ENCODE data around the gene SEPSECS. TPM values are rescaled to one million over a fixed set of nuclear protein-coding genes. Genes with fewer than 3 reads are reported as not detected.
"Not testable (repeated sequence)": the region's sequence is repeated elsewhere in the genome, so short reads cannot be mapped to it uniquely, and the experiment has no call there.

The SEPSECS gene
- total and polyA plus RNA-seq, 5 donors = 2.1 to 6.4 (median 4.5) TPM

DNA sequence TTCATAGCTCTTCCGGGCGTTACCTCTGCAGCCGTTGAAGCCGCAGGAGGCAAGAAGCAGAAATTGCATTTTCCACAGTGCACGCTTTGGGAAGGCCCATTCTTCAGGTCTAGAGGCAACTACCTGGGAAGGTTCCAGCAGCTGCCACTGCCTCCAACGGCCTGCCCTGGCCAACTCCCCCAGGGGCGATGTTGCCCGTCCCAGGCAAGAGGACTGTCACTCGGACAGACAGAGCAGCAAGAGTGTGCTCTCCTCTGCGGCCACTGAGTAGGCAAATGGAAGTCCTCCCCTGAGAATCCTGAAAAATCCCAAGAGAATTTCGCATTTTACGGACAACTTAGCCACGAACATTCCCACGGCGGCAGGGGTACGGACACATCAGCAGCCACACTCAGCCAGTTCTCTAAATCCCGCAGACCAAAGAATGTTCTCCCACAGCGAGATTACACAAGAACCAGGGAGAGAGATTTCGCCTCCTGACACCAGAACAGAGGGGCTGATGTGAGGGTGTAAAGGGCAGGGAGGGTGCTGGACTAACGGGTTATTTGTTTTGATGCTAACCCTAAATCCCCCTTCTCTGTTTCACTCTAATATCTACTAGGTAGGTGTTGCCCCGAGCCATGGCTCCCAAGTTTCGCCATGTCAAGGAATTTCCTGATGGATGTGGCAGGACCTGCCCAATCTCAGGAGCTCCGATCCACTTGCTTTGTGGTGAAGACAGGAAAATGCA lies 63.8 kb downstream of the SEPSECS start:
- ATAC-seq = no peak
- H3K4me3 ChIP-seq (ENCODE audit: low read length) = no peak overlapping the region
- WGBS = 86% methylated on average over 23 of the region's 23 CpGs
- peaks cover 3% of the 10 kb centered on the region for H3K4me1 ChIP-seq (ENCODE audit: control insufficient read depth, insufficient read depth, low read length)
- no peak overlapping the region for H3K27ac ChIP-seq (ENCODE audit: low read length)
- intact Hi-C loops (cut with DNase I) = no loop called here
- H3K9me3 ChIP-seq (ENCODE audit: control insufficient read depth, low read length) = no peaks in the 10 kb centered on the region
- no peak for DNase-seq
- no peaks in the 10 kb centered on the region for H3K27me3 ChIP-seq (ENCODE audit: control insufficient read depth, insufficient read depth)

GRCh38 chr4:25095837-25096236 lies 64.4 kb downstream of the SEPSECS start:
- no peaks in the 10 kb centered on the region for H3K9me3 ChIP-seq (ENCODE audit: control insufficient read depth, low read length)
- ATAC-seq = peak; percentile 9 to 20
- no peak overlapping the region for H3K4me3 ChIP-seq (ENCODE audit: low read length)
- peak in 1 of 3 donors; percentile 61 for DNase-seq
- no peak overlapping the region for H3K27ac ChIP-seq (ENCODE audit: low read length)
- intact Hi-C loops (cut with DNase I) = no loop called here
- H3K27me3 ChIP-seq (ENCODE audit: control insufficient read depth, insufficient read depth) = no peaks in the 10 kb centered on the region
- 75% methylated on average over 24 of the region's 24 CpGs for WGBS
- H3K4me1 ChIP-seq (ENCODE audit: control insufficient read depth, insufficient read depth, low read length) = peaks cover 3% of the 10 kb centered on the region

DNA sequence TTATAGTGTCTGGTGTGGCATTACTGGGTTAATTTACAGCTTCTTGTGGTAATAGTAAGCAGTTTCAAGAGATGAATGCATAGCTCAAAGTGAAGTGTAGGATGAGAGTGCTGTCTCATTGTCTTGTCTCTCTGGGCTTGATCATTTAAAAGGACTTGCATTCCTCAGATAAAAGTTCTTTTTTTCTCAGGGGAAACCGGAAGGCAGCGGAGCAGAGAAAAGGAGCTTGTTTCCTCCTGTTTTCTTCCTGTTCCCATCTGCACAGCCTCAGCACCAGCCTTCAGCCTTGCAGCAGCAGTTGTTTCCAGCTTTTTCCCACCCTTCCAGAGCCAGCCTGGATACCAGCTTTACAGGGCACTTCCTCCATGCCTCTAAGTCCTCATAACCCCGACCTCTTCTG lies 68.1 kb downstream of the SEPSECS start:
- Histone ChIP-seq H3K27ac (ENCODE audit: low read length) (no peak overlapping the region), H3K4me3 (ENCODE audit: low read length) (no peak overlapping the region), H3K4me1 (ENCODE audit: control insufficient read depth, insufficient read depth, low read length) (no peaks in the 10 kb centered on the region), H3K27me3 (ENCODE audit: control insufficient read depth, insufficient read depth) (no peaks in the 10 kb centered on the region), H3K9me3 (ENCODE audit: control insufficient read depth, low read length) (no peaks in the 10 kb centered on the region)
- 32% methylated on average over 3 of the region's 3 CpGs for WGBS
- intact Hi-C loops (cut with DNase I) = no loop called here
- ATAC-seq = no peak
- no peak for DNase-seq

DNA sequence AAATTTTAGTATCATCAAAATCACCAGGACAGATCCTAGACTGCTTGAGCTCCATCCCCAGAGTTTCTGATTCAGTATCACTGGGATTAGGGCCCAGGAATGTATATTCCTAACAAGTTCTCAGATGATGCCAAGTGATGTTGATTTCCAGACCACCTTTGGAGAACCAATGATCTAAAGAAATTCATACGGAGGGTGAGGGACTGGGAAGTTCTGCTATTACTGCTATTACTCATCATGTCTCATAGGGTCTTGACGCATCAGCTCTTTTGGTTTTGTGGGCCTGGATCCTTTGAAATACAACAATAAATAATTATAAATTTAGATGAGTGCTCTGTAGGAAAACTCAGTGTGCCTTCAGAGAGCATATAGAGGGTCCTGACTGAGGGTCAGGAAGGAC lies 69.7 kb downstream of the SEPSECS start:
- DNase-seq (no peak), ATAC-seq (no peak)
- Histone ChIP-seq H3K4me1 (ENCODE audit: control insufficient read depth, insufficient read depth, low read length) (peaks cover 3% of the 10 kb centered on the region), H3K9me3 (ENCODE audit: control insufficient read depth, low read length) (no peaks in the 10 kb centered on the region), H3K4me3 (ENCODE audit: low read length) (no peak overlapping the region), H3K27me3 (ENCODE audit: control insufficient read depth, insufficient read depth) (no peaks in the 10 kb centered on the region), H3K27ac (ENCODE audit: low read length) (no peak overlapping the region)
- 89% methylated on average over 2 of the region's 2 CpGs for WGBS
- intact Hi-C loops (cut with DNase I) = no loop called here

- no peaks in the 10 kb centered on the region for H3K27me3 ChIP-seq (ENCODE audit: control insufficient read depth, insufficient read depth)
- DNase-seq (no peak), ATAC-seq (peak in 1 of 2 donors; percentile 46)
- H3K9me3 ChIP-seq (ENCODE audit: control insufficient read depth, low read length) = no peaks in the 10 kb centered on the region
- WGBS = 42% methylated on average over 14 of the region's 14 CpGs
- H3K4me3 ChIP-seq (ENCODE audit: low read length) = peak overlapping the region; percentile 30
- peak overlapping the region; percentile 58 for H3K27ac ChIP-seq (ENCODE audit: low read length)
- intact Hi-C loops (cut with DNase I) = no loop called here
- H3K4me1 ChIP-seq (ENCODE audit: control insufficient read depth, insufficient read depth, low read length) = peaks cover 3% of the 10 kb centered on the region
These were observed 71.0 kb downstream of the SEPSECS start for GRCh38 chr4:25089051-25089763.

DNA sequence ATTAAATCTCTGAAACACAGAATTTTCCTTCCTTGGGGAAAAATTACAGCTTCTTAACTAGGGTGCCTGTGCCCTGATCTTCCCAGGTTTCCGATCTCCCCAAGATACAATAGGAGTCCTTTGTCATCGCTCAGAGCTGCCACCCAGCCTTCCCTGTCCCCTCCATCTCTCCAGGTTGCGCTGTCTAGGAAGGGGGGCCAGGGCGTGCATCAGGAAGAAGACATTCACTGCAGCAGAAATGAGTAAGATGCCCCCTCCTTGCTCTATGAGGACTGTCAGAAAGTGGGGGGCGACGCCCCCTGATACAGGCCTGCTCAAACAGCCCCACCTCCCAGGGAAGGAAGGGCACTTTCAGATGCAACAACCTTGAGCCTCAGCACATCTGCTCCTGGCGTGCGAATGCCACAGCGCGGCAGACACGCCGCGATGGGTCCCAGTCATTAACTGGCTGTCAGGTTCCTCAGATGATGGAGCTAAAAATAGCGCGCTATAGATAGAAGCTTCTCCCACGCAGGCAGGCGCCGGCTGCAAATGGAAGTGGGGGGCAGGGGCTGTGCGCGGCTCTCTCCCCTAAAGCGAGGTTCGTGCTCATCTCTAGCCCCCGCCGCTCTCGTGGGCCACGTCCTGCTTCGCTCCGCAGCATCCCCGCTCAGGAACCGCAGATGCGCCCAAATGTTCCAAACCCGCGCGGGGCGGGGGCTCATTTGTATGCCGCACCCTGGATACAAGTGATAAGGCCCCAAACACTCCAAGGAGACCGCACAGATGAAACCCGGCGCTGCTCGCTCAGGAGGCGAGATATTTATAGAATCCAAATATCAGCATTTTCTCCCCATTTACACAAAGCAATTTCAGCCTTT lies 71.9 kb downstream of the SEPSECS start:
- peak; percentile 83 to 85 for ATAC-seq
- DNase-seq = peak; percentile 33 to 79 (median 78)
- Histone ChIP-seq H3K4me1 (ENCODE audit: control insufficient read depth, insufficient read depth, low read length) (peaks cover 3% of the 10 kb centered on the region), H3K4me3 (ENCODE audit: low read length) (peak overlapping the region; percentile 30), H3K9me3 (ENCODE audit: control insufficient read depth, low read length) (no peaks in the 10 kb centered on the region), H3K27ac (ENCODE audit: low read length) (peak overlapping the region; percentile 71), H3K27me3 (ENCODE audit: control insufficient read depth, insufficient read depth) (no peaks in the 10 kb centered on the region)
- WGBS = 9% methylated on average over 41 of the region's 41 CpGs
- intact Hi-C loops (cut with DNase I) = no loop called here

DNA sequence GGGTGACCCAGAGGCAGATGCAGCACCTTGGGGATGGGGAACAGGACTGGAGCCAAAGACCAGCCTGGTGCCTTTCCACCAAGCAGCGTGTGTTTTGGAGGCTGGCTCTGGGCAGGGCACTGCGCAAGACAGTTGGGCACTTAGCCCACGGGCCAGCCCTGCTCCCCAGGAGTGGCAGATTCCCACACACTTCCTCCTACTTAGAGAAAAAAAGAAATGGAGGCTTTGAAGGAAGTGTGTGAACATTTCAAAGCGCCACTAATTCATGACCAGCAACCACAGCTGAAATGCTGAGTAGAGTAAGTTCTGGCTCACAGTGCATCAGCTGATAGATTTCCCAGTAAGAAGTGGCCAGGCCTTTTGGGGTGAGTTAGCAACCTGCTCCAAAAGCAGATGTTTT lies 74.6 kb downstream of the SEPSECS start:
- WGBS = 44% methylated on average over 4 of the region's 4 CpGs
- peak in 2 of 3 donors; percentile 67 to 71 for DNase-seq
- Histone ChIP-seq H3K27me3 (ENCODE audit: control insufficient read depth, insufficient read depth) (no peaks in the 10 kb centered on the region), H3K9me3 (ENCODE audit: control insufficient read depth, low read length) (no peaks in the 10 kb centered on the region), H3K4me3 (ENCODE audit: low read length) (no peak overlapping the region), H3K27ac (ENCODE audit: low read length) (peak overlapping the region; percentile 6), H3K4me1 (ENCODE audit: control insufficient read depth, insufficient read depth, low read length) (peaks cover 3% of the 10 kb centered on the region)
- ATAC-seq = peak in 1 of 2 donors; percentile 17
- intact Hi-C loops (cut with DNase I) = no loop called here

DNA sequence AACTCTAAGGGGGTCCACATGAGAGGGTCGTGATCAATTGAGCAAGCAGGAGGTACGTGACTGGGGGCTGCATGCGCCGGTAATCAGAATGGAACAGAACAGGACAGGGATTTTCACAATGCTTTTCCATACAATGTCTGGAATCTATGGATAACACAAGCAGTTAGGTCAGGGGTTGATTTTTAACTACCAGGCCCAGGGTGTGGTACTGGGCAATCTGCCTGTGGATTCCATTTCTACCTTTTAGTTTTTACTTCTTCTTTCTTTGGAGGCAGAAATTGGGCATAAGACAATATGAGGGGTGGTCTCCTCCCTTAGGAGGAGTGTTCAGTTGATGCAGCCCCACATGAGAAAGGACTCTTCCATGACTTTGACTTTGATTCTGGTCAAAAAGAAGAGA lies 76.8 kb downstream of the SEPSECS start:
- intact Hi-C loops (cut with DNase I); H3K27ac ChIP-seq (ENCODE audit: low read length); H3K4me1 ChIP-seq (ENCODE audit: control insufficient read depth, insufficient read depth, low read length); H3K9me3 ChIP-seq (ENCODE audit: control insufficient read depth, low read length); H3K27me3 ChIP-seq (ENCODE audit: control insufficient read depth, insufficient read depth); ATAC-seq; H3K4me3 ChIP-seq (ENCODE audit: low read length); DNase-seq: not testable (repeated sequence)
- WGBS = 94% methylated on average over 4 of the region's 4 CpGs

DNA sequence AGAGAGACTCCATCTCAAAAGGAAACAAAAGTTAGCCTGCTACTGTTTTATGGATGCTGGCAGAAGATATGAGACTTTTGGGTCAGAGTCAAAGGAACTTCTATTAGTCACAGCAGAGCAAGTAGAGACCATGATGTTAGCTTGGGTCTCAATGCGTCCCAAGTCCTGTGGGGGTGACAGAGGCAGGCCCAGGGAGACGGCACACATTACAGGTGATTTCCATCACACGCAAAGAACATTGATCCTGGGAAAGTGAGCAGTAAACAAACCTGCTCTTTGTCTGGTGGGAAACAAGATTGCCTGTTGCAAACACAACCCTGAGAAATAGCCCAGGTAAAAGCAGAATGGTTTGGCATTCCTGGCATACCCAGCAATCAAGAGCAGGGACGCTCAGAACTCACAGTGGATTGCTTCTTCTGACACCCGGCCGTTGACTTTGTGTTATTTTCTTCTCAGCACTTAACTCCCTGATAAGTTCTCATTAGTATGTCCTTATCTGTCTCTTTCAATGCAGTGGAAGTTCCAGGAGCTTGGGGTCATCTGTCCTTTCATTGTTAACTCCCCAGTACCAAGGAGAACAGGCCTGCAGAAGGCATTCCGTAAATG lies 78.3 kb downstream of the SEPSECS start:
- no peak overlapping the region for H3K4me3 ChIP-seq (ENCODE audit: low read length)
- H3K4me1 ChIP-seq (ENCODE audit: control insufficient read depth, insufficient read depth, low read length) = peaks cover 3% of the 10 kb centered on the region
- WGBS = 60% methylated on average over 7 of the region's 7 CpGs
- peak; percentile 36 to 44 for ATAC-seq
- no peaks in the 10 kb centered on the region for H3K27me3 ChIP-seq (ENCODE audit: control insufficient read depth, insufficient read depth)
- intact Hi-C loops (cut with DNase I) = no loop called here
- no peaks in the 10 kb centered on the region for H3K9me3 ChIP-seq (ENCODE audit: control insufficient read depth, low read length)
- DNase-seq = no peak
- H3K27ac ChIP-seq (ENCODE audit: low read length) = peak overlapping the region; percentile 5

DNA sequence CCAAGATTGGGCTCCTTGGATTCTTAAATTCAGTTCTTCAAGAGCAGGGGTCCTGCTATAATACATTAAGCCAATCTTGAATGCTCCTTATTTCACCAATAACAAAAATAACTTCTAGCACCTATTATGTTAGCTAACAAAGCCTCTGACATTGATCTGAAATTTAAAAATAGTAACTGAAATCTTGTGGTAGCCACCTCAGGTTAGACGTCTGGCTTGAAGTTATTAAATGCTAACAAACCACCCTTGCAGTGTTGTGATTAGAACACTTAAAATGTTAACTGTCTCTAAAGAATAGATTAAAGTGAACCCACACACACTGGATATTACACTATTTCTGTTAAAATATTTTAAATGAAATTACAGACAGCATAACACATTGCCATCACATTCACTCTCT lies 79.7 kb downstream of the SEPSECS start:
- DNase-seq (no peak), ATAC-seq (no peak)
- WGBS = 59% methylated on average over 1 of the region's 1 CpG
- intact Hi-C loops (cut with DNase I) = no loop called here
- Histone ChIP-seq H3K27me3 (ENCODE audit: control insufficient read depth, insufficient read depth) (no peaks in the 10 kb centered on the region), H3K4me3 (ENCODE audit: low read length) (no peak overlapping the region), H3K9me3 (ENCODE audit: control insufficient read depth, low read length) (no peaks in the 10 kb centered on the region), H3K27ac (ENCODE audit: low read length) (no peak overlapping the region), H3K4me1 (ENCODE audit: control insufficient read depth, insufficient read depth, low read length) (no peaks in the 10 kb centered on the region)

All from right cardiac atrium (tissue), 5 donors.